Activated T-cell treated with anti-CD3 and anti-CD28 coated beads, Interleukin-2, amount 50 U/mL, for 24 hours (primary cell): Measurements from ENCODE around the gene CRYBG1.

Experiments used
- DNase-seq: peaks from one replicate; pipeline ENCODE4 v3.0.0-alpha.2; 2020
- H3K27ac Mint-ChIP-seq: 2 replicates; pipeline ENCODE4 v1.8.0; 2020; ENCODE audit warnings: mild to moderate bottlenecking, mixed read lengths
- H3K27me3 Mint-ChIP-seq: 2 replicates; pipeline ENCODE4 v1.8.0; 2020; ENCODE audit warnings: mixed read lengths
- H3K36me3 Mint-ChIP-seq: 2 replicates; pipeline ENCODE4 v1.8.0; 2020; ENCODE audit warnings: low read depth, mixed read lengths
- H3K4me1 Mint-ChIP-seq: 2 replicates; pipeline ENCODE4 v1.8.0; 2020; ENCODE audit warnings: low read depth, mixed read lengths
- H3K4me3 Mint-ChIP-seq: 2 replicates; pipeline ENCODE4 v1.8.0; 2020; ENCODE audit warnings: mild to moderate bottlenecking, moderate library complexity, mixed read lengths
- H3K9me3 Mint-ChIP-seq: 2 replicates; pipeline ENCODE4 v1.8.0; 2020; ENCODE audit warnings: mixed read lengths

CRYBG1 gene

DNA sequence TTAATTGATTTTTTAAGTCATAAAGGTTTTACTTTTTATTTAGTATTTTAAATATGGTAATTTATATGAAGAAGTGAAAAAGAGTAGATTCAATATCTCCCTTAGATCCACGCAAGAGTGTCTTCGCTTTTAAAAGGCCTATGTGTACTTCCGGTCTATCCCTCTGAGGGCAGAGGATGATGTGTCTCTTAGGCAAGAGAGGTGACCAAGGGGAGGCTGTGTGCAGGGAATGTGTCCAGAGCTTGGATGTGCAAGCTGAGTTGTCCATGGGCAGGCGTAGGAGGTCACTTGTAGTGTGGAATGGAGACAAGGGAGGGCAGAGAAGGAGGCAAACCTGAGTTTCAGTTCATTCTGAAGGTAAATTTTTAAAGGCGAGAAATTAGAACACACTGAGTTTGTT, 113.9 kb downstream of the CRYBG1 start:
- Mint-ChIP-seq H3K4me1 (peaks cover 9% of the 10 kb centered on the region), H3K36me3 (no peaks in the 10 kb centered on the region), H3K27me3 (peaks cover 2% of the 10 kb centered on the region), H3K9me3 (no peaks in the 10 kb centered on the region), H3K27ac (no peak overlapping the region), H3K4me3 (no peak overlapping the region)
- no peak for DNase-seq

- peaks cover 9% of the 10 kb centered on the region for H3K4me1 Mint-ChIP-seq
- no peak overlapping the region for H3K27ac Mint-ChIP-seq
- no peak overlapping the region for H3K4me3 Mint-ChIP-seq
- no peaks in the 10 kb centered on the region for H3K36me3 Mint-ChIP-seq
- no peaks in the 10 kb centered on the region for H3K9me3 Mint-ChIP-seq
- peaks cover 2% of the 10 kb centered on the region for H3K27me3 Mint-ChIP-seq
- DNase-seq: no peak
These were observed 114.8 kb downstream of the CRYBG1 start for GRCh38 chr6:106475284-106475683.

DNA sequence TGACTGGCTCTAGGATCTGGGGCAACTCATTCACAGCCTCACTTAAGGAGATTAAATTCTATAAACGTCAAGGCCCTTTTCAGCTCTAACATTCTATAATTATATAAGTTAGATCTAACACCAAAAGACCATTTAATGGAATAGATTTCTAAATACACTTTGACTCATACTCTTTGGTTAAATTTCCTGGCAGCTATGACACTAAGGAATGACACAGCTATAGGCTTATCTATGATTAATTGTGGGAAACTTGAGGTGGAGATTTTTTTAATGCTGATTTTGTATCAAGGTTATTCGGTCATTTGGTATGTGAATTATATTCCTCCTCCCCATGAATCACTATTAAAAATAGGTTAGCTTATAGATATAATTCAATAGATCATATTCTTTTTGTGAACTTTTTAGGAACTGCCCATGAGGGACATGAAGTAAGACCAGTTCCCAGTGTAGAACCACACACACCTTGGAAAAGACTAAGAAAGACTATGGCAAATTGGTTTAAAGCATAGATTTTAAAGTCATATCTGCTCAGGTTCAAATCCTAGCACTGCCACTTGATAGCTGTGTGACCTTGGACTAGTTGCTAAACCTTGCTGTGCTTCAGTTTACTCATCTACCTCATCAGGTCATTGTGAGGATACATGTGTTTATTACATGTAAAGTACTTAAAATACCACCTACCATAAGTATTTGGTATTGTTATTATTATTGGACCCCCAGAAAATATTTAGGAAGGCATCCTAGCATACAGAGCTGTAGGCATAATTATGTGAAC, 116.0 kb downstream of the CRYBG1 start:
- H3K36me3 Mint-ChIP-seq: no peaks in the 10 kb centered on the region
- H3K27me3 Mint-ChIP-seq: no peaks in the 10 kb centered on the region
- peaks cover 9% of the 10 kb centered on the region for H3K4me1 Mint-ChIP-seq
- DNase-seq: no peak
- no peaks in the 10 kb centered on the region for H3K9me3 Mint-ChIP-seq
- H3K27ac Mint-ChIP-seq: no peak overlapping the region
- no peak overlapping the region for H3K4me3 Mint-ChIP-seq

DNA sequence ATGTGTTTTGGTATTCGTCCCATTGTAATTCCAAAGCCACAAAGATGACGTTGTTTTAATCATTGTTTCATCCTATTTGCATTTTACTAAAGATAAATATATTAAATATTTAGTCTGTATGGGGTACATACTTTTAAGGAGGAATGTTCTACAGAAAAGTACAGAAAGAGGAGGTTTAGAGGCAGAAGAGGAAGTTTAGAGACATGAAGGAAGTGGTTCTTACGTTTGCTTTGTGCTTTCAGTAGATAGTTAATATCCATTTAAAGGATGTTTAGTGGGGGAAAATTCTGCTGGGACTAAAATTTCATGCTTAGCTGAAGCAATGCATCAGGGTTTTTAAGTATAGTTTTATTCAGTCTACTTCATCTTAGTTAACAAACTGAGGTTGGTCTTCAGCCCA, 116.6 kb downstream of the CRYBG1 start:
- Mint-ChIP-seq H3K27me3 (no peaks in the 10 kb centered on the region), H3K27ac (no peak overlapping the region), H3K4me3 (no peak overlapping the region), H3K4me1 (peaks cover 9% of the 10 kb centered on the region), H3K36me3 (no peaks in the 10 kb centered on the region), H3K9me3 (no peaks in the 10 kb centered on the region)
- no peak for DNase-seq

- no peak overlapping the region for H3K4me3 Mint-ChIP-seq
- H3K36me3 Mint-ChIP-seq: no peaks in the 10 kb centered on the region
- H3K27me3 Mint-ChIP-seq: no peaks in the 10 kb centered on the region
- no peak for DNase-seq
- no peak overlapping the region for H3K27ac Mint-ChIP-seq
- H3K9me3 Mint-ChIP-seq: no peaks in the 10 kb centered on the region
- peaks cover 9% of the 10 kb centered on the region for H3K4me1 Mint-ChIP-seq
These were observed 117.3 kb downstream of the CRYBG1 start for GRCh38 chr6:106477790-106478189.

- no peak overlapping the region for H3K27ac Mint-ChIP-seq
- H3K4me3 Mint-ChIP-seq: no peak overlapping the region
- no peaks in the 10 kb centered on the region for H3K27me3 Mint-ChIP-seq
- H3K9me3 Mint-ChIP-seq: no peaks in the 10 kb centered on the region
- H3K4me1 Mint-ChIP-seq: no peaks in the 10 kb centered on the region
- DNase-seq: no peak
- no peaks in the 10 kb centered on the region for H3K36me3 Mint-ChIP-seq
These were observed 125.7 kb downstream of the CRYBG1 start for GRCh38 chr6:106486236-106486635.

DNA sequence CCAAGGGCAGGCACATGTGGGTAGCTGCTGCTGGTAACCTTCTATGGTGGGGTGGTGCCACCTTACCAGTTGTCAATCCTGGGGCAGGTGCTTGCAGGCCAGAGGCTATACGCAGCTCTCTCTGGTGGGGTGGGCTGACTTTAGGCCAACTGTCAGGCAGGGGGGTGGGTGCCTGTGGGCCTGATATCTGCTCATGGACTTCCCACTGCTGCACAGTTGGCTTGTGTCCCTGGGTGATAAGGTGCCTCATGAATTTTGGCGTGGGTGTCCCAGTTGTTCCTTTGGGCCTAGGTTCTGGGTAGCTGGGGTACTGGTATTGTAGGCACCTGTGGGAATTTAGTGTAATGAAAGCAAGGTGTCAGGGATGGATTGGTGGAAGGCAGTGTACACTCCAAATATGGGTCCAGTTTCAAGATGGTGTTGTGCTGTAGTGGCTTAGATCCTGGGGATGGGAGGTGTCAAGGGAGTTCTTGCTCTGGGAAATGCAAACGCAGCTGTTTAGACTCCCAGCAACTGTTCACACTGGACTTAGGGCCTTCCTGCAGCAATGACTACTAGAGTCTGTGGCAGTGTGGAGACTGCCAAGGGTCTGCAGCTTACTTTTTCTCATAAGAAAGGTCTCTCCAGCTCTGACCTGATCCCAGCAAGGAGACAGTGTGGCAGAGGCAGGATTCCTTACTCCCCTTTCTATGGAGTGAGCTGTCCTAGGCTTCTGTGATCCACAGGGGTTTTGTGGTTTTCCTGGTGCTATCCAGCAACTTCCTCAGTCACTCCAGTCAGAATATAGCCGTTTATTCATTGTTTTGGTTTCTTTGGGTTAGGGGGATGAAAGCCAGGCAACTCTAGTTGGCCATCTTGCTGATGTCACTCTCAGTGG, 128.2 kb downstream of the CRYBG1 start:
- peaks cover 10% of the 10 kb centered on the region for H3K4me1 Mint-ChIP-seq
- no peak overlapping the region for H3K27ac Mint-ChIP-seq
- H3K36me3 Mint-ChIP-seq: no peaks in the 10 kb centered on the region
- H3K9me3 Mint-ChIP-seq: no peaks in the 10 kb centered on the region
- no peak overlapping the region for H3K4me3 Mint-ChIP-seq
- no peaks in the 10 kb centered on the region for H3K27me3 Mint-ChIP-seq
- DNase-seq: no peak

DNA sequence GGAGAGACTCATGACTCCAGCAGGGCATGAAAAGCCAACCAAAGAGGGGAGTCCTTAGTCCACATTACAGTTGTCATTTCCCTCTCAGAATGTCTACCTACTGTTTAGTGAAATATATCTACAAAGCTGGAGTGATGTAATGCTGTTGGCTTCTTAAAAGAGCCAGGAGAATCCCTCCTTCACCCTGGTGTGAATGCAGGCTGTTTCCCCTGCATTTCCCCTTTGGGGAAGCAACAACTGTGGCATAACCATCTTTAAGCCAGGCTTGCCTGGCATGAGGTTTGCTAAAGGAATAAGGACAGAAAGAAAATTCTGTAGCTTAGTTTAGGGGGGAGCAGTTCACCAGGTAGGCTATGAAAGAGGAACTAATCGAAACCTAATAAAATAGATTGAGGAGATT, 129.5 kb downstream of the CRYBG1 start:
- H3K36me3 Mint-ChIP-seq: no peaks in the 10 kb centered on the region
- no peaks in the 10 kb centered on the region for H3K27me3 Mint-ChIP-seq
- no peak overlapping the region for H3K4me3 Mint-ChIP-seq
- DNase-seq: no peak
- peaks cover 15% of the 10 kb centered on the region for H3K4me1 Mint-ChIP-seq
- H3K9me3 Mint-ChIP-seq: no peaks in the 10 kb centered on the region
- no peak overlapping the region for H3K27ac Mint-ChIP-seq

DNA sequence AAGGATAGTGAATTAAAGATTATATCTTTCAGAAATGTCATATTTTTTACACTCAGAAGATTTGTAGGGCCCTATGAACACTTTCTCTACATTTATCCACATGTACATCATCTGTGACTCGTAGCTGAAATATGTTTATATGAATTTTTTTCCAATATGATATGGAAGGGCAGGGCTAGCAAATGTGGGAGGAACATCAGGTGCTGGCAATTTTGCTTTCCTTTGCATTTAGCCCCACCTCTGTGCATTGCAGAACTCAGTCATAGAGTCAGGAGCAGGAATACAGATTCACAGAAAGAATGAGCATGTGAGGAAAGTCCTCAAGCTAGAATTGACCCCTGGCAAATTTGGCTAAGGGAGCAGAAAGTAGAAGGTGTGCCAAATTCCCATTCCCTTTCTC, 129.9 kb downstream of the CRYBG1 start:
- no peak for DNase-seq
- H3K27me3 Mint-ChIP-seq: no peaks in the 10 kb centered on the region
- no peak overlapping the region for H3K27ac Mint-ChIP-seq
- H3K4me1 Mint-ChIP-seq: peaks cover 15% of the 10 kb centered on the region
- no peaks in the 10 kb centered on the region for H3K36me3 Mint-ChIP-seq
- no peak overlapping the region for H3K4me3 Mint-ChIP-seq
- no peaks in the 10 kb centered on the region for H3K9me3 Mint-ChIP-seq

DNA sequence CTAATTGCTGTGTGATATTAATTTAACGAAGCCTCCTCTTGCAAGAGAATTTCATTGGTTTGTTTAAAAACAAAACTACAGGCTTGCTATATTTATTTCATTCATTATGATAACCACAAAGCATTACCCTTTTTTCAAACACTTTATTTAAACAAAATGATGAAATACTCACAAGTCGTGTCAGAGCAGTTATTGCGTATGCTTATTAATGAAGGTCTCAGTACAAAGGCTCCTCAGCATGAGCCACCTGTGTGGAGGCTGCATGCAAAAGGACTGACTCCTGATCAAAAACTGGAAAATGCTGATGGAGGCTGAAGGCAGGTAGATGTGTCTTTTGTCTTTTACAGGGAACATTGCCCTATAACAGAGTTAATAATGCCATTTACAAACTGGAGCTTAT, 130.5 kb downstream of the CRYBG1 start:
- H3K27me3 Mint-ChIP-seq: no peaks in the 10 kb centered on the region
- H3K9me3 Mint-ChIP-seq: no peaks in the 10 kb centered on the region
- H3K27ac Mint-ChIP-seq: no peak overlapping the region
- peaks cover 15% of the 10 kb centered on the region for H3K4me1 Mint-ChIP-seq
- DNase-seq: no peak
- no peak overlapping the region for H3K4me3 Mint-ChIP-seq
- no peaks in the 10 kb centered on the region for H3K36me3 Mint-ChIP-seq

DNA sequence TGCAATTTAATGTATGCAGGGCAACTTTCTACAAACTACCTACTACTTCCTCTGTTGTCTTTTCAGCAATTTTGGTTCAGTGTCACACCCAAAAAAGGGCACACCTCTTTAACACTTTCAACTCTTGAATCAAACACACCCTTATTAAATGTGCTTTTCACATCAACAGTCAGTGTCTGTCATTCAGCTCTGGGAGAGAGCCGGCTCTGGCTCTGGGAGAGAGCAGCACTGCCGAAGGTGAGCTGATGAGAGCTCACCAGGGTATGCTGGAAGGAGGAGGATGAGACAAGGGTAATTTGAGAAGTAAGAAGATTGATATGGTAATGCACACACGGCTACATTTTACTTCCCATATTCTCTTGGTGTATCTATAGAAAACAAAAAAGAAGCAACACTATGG, 134.5 kb downstream of the CRYBG1 start:
- DNase-seq: no peak
- Mint-ChIP-seq H3K36me3 (no peaks in the 10 kb centered on the region), H3K27ac (no peak overlapping the region), H3K27me3 (no peaks in the 10 kb centered on the region), H3K9me3 (no peaks in the 10 kb centered on the region), H3K4me1 (peaks cover 15% of the 10 kb centered on the region), H3K4me3 (no peak overlapping the region)

- H3K9me3 Mint-ChIP-seq: no peaks in the 10 kb centered on the region
- DNase-seq: no peak
- no peaks in the 10 kb centered on the region for H3K36me3 Mint-ChIP-seq
- peaks cover 11% of the 10 kb centered on the region for H3K4me1 Mint-ChIP-seq
- H3K27ac Mint-ChIP-seq: no peak overlapping the region
- no peak overlapping the region for H3K4me3 Mint-ChIP-seq
- H3K27me3 Mint-ChIP-seq: no peaks in the 10 kb centered on the region
These were observed 136.3 kb downstream of the CRYBG1 start for GRCh38 chr6:106496823-106497222.

DNA sequence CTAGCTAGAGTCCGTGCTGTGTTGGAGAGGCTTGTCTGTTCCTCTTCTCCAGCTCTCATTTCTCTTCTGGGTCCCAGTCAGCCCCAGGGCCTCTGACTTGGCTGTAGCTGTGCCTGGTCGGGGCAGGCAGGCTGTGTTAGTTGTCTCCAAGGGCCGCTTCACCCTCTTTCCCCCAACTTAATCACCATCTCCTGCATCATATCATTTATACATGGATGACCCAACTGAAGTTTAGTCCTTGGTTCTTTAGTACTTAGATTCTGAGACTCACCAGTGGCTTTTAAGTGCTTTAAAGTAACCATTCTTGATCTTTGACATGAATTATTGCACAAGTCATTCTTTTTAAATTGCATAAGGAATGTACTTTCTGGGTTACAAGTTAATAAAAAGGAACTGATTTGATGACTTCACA, 141.4 kb downstream of the CRYBG1 start:
- Mint-ChIP-seq H3K27ac (no peak overlapping the region), H3K4me3 (no peak overlapping the region), H3K4me1 (no peaks in the 10 kb centered on the region)

GRCh38 chr6:106502559-106502958, 142.0 kb downstream of the CRYBG1 start:
- H3K27ac Mint-ChIP-seq: no peak overlapping the region
- DNase-seq: no peak
- no peak overlapping the region for H3K4me3 Mint-ChIP-seq
- no peaks in the 10 kb centered on the region for H3K9me3 Mint-ChIP-seq
- H3K4me1 Mint-ChIP-seq: no peaks in the 10 kb centered on the region
- H3K36me3 Mint-ChIP-seq: no peaks in the 10 kb centered on the region
- no peaks in the 10 kb centered on the region for H3K27me3 Mint-ChIP-seq

More for the DNA sequence above, 141.4 kb downstream of the CRYBG1 start:
- no peaks in the 10 kb centered on the region for H3K36me3 Mint-ChIP-seq
- H3K9me3 Mint-ChIP-seq: no peaks in the 10 kb centered on the region
- DNase-seq: no peak
- no peaks in the 10 kb centered on the region for H3K27me3 Mint-ChIP-seq

DNA sequence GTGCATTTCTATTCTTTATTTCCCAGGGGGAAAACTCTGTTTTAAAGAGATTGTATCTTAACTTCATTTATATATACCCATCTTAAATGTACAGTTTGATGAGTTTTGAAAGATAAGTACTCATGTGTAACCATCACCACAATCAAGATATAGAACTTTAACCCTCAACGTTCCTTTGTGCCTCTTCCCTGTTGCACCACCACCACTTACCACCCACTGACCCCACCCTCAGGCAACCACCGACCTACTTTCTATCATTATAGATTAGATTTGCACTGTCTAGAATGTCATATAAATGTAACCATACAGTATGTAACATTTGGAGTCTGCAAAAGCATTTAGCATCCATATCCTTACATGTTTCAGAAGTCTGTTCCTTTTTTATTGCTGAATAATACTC, 147.8 kb downstream of the CRYBG1 start:
- H3K36me3 Mint-ChIP-seq: peaks cover 10% of the 10 kb centered on the region
- no peak overlapping the region for H3K4me3 Mint-ChIP-seq
- H3K4me1 Mint-ChIP-seq: peaks cover 37% of the 10 kb centered on the region
- no peak overlapping the region for H3K27ac Mint-ChIP-seq
- peaks cover 6% of the 10 kb centered on the region for H3K27me3 Mint-ChIP-seq
- no peak for DNase-seq
- no peaks in the 10 kb centered on the region for H3K9me3 Mint-ChIP-seq
